Measurements from ENCODE around the gene RMND1. TPM values are rescaled to one million over a fixed set of nuclear protein-coding genes. Genes with fewer than 3 reads are reported as not detected.

The RMND1 gene
- total and polyA plus RNA-seq, 9 of the 15 experiments (the other 6 are each of a cell fraction or from before 2014, with no cell fraction given): 26.9 to 47.8 (median 36.2) TPM

DNA sequence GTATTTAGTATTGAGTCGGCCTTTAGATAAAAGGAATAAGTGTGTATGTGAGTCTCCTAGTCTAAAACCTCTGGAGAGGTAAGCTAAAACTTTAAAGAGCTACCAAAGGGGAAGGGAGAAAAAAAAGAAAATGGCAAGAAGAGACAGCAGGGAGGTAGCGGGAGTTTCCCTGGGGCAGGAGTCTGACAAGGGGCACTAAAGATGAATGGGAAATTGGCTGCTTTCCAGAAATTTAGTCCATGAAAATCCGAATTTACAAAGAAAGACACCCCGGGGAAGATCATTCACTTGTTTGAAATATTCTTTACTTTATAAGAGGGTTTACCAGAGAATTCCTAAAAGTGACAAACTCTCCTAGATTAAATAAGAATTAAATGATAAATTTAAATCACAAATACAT is 19.3 kb downstream of the RMND1 start:
- CTCF ChIA-PET (ENCODE audit: low intra/inter-chr PET ratio): no interaction called here
- 85% methylated on average over 4 of the region's 4 CpGs for WGBS (ENCODE audit: insufficient coverage, low coverage, missing lambda C conversion rate)
- H3K27ac ChIP-seq (ENCODE audit: extremely low read depth, low read depth, low read length): no peak overlapping the region
- peaks cover 75% of the 10 kb centered on the region for H3K36me3 ChIP-seq (ENCODE audit: control insufficient read depth, insufficient read depth, low read length)
- BruUV-seq (replicated peaks): no TSS peak
- no peak overlapping the region for H3K4me3 ChIP-seq
- peaks cover 11% of the 10 kb centered on the region; the same call in 2 of the 3 replicates for H3K79me2 ChIP-seq (ENCODE audit: control insufficient read depth, insufficient read depth, low read length)
- no peaks in the 10 kb centered on the region for H3K9me1 ChIP-seq (ENCODE audit: control insufficient read depth, insufficient read depth, low read length)
- intact Hi-C loops (cut with micrococcal nuclease) (no loop called here), in situ Hi-C loops (cut with MboI) (no loop called here)
- DNase-seq (ENCODE audit: extremely low read depth in 1 of 4, low spot score in 3 of 4) (no peak), ATAC-seq (no peak), FAIRE-seq (no peak)
- no peak overlapping the region for H3K4me2 ChIP-seq (ENCODE audit: insufficient read depth, low read length)
- H4K20me1 ChIP-seq (replicated peaks; ENCODE audit: control insufficient read depth, insufficient read depth, low read length): no peaks in the 10 kb centered on the region
- POLR2A ChIA-PET: no interaction called here
- no peak overlapping the region for H2AFZ ChIP-seq (ENCODE audit: low read depth, low read length)
- H3K9me3 ChIP-seq (replicated peaks; ENCODE audit: control insufficient read depth, insufficient read depth, low read depth, low read length): no peaks in the 10 kb centered on the region
- H3K27me3 ChIP-seq (ENCODE audit: control insufficient read depth in 2 of 2, insufficient read depth in 2 of 2, low read length in 2 of 2): no peaks in the 10 kb centered on the region
- no peak overlapping the region for H3K9ac ChIP-seq (ENCODE audit: insufficient read depth in 1 of 2, low read depth in 2 of 2, low read length in 2 of 2)
- no peak for TF ChIP-seq ZNF146 (CRISPR knock-in tag; IDR thresholded peaks at IDR 0.05; ENCODE audit: unreplicated experiment)
- TF ChIP-seq SMAD4 (CRISPR knock-in tag; conservative IDR thresholded peaks at IDR 0.05): no peak
- TF ChIP-seq PRDM10 (IDR thresholded peaks at IDR 0.05; ENCODE audit: partially characterized antibody): no peak
- peak; percentile 59; the same call in 1 of the 2 replicates for TF ChIP-seq NFIC (IDR thresholded peaks at IDR 0.05)
- no peaks in the 10 kb centered on the region for H3K4me1 ChIP-seq (replicated peaks in 1 of 2; ENCODE audit: control insufficient read depth in 2 of 2, insufficient read depth in 2 of 2, low read length in 2 of 2)

All from K562 (cell line).